CD4-positive, alpha-beta memory T cell (primary cell): ENCODE results near the gene SCYL2. TPM values are rescaled to one million over a fixed set of nuclear protein-coding genes. Genes with fewer than 3 reads are reported as not detected.
"Not testable (repeated sequence)": the region's sequence is repeated elsewhere in the genome, so short reads cannot be mapped to it uniquely, and the experiment has no call there.

Experiments used
- CTCF ChIA-PET: fragments of 350-600 bp; sonication (Branson Sonifier 250); formaldehyde crosslinking; loops from one replicate; lab custom pipeline; 2021; ENCODE audit warnings: inconsistent platforms; ENCODE audit not compliant: partially characterized antibody; lab: Charles Lee
- POLR2A ChIA-PET: fragments of 350-600 bp; sonication (Branson Sonifier 250); formaldehyde crosslinking; loops from one replicate; lab custom pipeline; 2021; ENCODE audit not compliant: partially characterized antibody; lab: Charles Lee
- DNase-seq, 5 donors: peaks; one replicate each; pipeline versions ENCODE4 v3.0.0 to v3.0.0-alpha.2; 2020 to 2022; ENCODE audit warnings: mixed read lengths in 1 of 5
- H3K27ac ChIP-seq: one replicate; pipeline ENCODE4 v1.7.0; 2013; ENCODE audit warnings: low read depth, low read length
- H3K27me3 ChIP-seq: 2 replicates; pipeline ENCODE4 v1.7.0; 2013; ENCODE audit warnings: mild to moderate bottlenecking, low read length, moderate library complexity; ENCODE audit not compliant: insufficient read depth
- H3K36me3 ChIP-seq: 2 replicates; pipeline ENCODE4 v1.7.0; 2013; ENCODE audit warnings: mild to moderate bottlenecking, low read length, moderate library complexity; ENCODE audit not compliant: insufficient read depth
- H3K4me1 ChIP-seq: 2 replicates; pipeline ENCODE4 v1.7.0; 2013; ENCODE audit warnings: mild to moderate bottlenecking, low read length, moderate library complexity; ENCODE audit not compliant: insufficient read depth
- H3K4me3 ChIP-seq, 2 donors: one replicate each; pipeline ENCODE4 v1.7.0; 2013; ENCODE audit warnings: low read length in 2 of 2, mild to moderate bottlenecking in 1 of 2
- H3K9me3 ChIP-seq, 2 donors: one replicate each; pipeline ENCODE4 v1.7.0; 2013; ENCODE audit warnings: low read length in 2 of 2, control low read depth in 1 of 2; ENCODE audit not compliant: control insufficient read depth in 1 of 2
- H3K27ac Mint-ChIP-seq, 7 donors: one replicate each; pipeline ENCODE4 v1.8.0; 2020 to 2021; ENCODE audit warnings: mixed read lengths in 7 of 7, mild to moderate bottlenecking in 6 of 7, inconsistent platforms in 3 of 7, moderate library complexity in 3 of 7
- H3K27me3 Mint-ChIP-seq, 2 donors: one replicate each; pipeline ENCODE4 v1.8.0; 2020 to 2021; ENCODE audit warnings: mixed read lengths in 2 of 2
- H3K36me3 Mint-ChIP-seq, 2 donors: one replicate each; pipeline ENCODE4 v1.8.0; 2020 to 2021; ENCODE audit warnings: mixed read lengths in 2 of 2, inconsistent platforms in 1 of 2, mild to moderate bottlenecking in 1 of 2
- H3K4me1 Mint-ChIP-seq, 4 donors: one replicate each; pipeline ENCODE4 v1.8.0; 2020 to 2021; ENCODE audit warnings: mixed read lengths in 4 of 4, mild to moderate bottlenecking in 1 of 4
- H3K4me3 Mint-ChIP-seq, 8 donors: one replicate each; pipeline ENCODE4 v1.8.0; 2020 to 2021; ENCODE audit warnings: mixed read lengths in 8 of 8, mild to moderate bottlenecking in 7 of 8, moderate library complexity in 6 of 8, inconsistent platforms in 3 of 8
- H3K9me3 Mint-ChIP-seq, 8 donors: one replicate each; pipeline ENCODE4 v1.8.0; 2020 to 2021; ENCODE audit warnings: mixed read lengths in 8 of 8, mild to moderate bottlenecking in 5 of 8, inconsistent platforms in 3 of 8, moderate library complexity in 1 of 8
- intact Hi-C: fragments of 100-400 bp; cut with micrococcal nuclease; formaldehyde crosslinking; loops from one replicate; pipeline ENCODE4 v1.15.1; 2023
- polyA plus RNA-seq, 2 donors: library from polyadenylated mRNA; unstranded; fragments of 300-500 nt; fragmentation: Illumina TruSeq; gene quantifications; one replicate each; pipeline ENCODE4 v1.2.3, GENCODE V29; 2021
- total RNA-seq, 2 experiments: library from RNA; stranded (reverse); gene quantifications; one replicate each; pipeline ENCODE4 v1.2.3, GENCODE V29; 2021

The SCYL2 gene
- total and polyA plus RNA-seq, 4 experiments from 2014 or later = 19.2 to 52.5 (median 33.6) TPM

DNA sequence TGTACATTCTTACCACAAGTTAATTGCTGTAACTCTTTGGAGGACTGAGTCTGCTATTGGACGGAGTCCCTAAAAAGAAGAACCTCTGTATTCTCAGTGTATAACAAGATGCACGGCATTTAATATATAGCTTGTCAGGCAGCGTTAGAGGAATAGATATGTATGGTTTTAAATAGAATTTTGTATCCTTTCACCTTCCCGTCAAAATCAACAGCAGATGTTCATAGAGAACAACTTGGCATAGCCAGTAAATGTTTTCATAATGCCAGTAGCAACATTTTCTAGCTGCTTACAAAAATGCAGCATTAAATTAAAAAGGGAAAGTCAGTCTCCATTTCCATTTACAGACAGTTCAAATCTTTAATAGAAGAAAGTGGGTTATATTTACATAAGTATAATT is 6.8 kb downstream of the SCYL2 start:
- H3K27me3 ChIP-seq = no peaks in the 10 kb centered on the region
- H3K27ac ChIP-seq = no peak overlapping the region
- no peaks in the 10 kb centered on the region for H3K36me3 ChIP-seq
- intact Hi-C loops = no loop called here
- H3K9me3 ChIP-seq = no peaks in the 10 kb centered on the region
- Mint-ChIP-seq H3K27me3 (no peaks in the 10 kb centered on the region), H3K36me3 (peaks cover 0 to 6% of the 10 kb centered on the region in 2 donors), H3K9me3 (no peaks in the 10 kb centered on the region), H3K27ac (no peak overlapping the region), H3K4me1 (peaks cover 38 to 64% (median 49%) of the 10 kb centered on the region in 4 donors), H3K4me3 (no peak overlapping the region)
- ChIA-PET POLR2A (no interaction called here), CTCF (interaction anchor here (1.4 kb wide), 1 partner anchor 10 kb away, joined by 6 read pairs; no protein-coding TSS in a partner anchor)
- no peak overlapping the region for H3K4me3 ChIP-seq
- DNase-seq = no peak
- peaks cover 58% of the 10 kb centered on the region for H3K4me1 ChIP-seq

DNA sequence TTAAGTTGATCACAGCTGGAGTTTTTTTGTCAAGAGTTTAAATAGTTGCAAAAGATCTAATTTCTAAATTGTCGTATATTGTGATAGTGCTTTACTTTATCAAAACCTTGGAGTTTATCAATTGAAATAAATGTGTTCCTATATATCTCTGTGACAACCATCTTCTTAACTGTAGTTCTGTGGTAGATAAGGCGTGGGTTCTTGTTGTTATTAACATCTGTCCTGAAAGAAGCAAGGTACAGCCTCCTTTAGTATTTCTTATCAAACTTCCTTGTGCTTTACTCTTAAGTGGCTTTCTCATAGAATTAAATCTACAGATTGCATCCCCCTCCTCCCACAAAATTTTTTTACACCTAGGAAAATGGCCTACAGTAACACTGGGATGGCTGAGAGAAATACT is 7.3 kb downstream of the SCYL2 start:
- Mint-ChIP-seq H3K4me3 (peak overlapping the region in 1 of 8 donors; percentile 6), H3K36me3 (peaks cover 0 to 6% of the 10 kb centered on the region in 2 donors), H3K4me1 (peaks cover 35 to 64% (median 47%) of the 10 kb centered on the region in 4 donors), H3K27me3 (no peaks in the 10 kb centered on the region), H3K9me3 (no peaks in the 10 kb centered on the region), H3K27ac (peak overlapping the region in 1 of 7 donors; percentile 34)
- no peak for DNase-seq
- intact Hi-C loops = no loop called here
- Histone ChIP-seq H3K27me3 (no peaks in the 10 kb centered on the region), H3K9me3 (no peaks in the 10 kb centered on the region), H3K36me3 (no peaks in the 10 kb centered on the region), H3K4me3 (no peak overlapping the region), H3K27ac (no peak overlapping the region), H3K4me1 (peaks cover 53% of the 10 kb centered on the region)
- CTCF ChIA-PET = no interaction called here
- POLR2A ChIA-PET = no interaction called here

DNA sequence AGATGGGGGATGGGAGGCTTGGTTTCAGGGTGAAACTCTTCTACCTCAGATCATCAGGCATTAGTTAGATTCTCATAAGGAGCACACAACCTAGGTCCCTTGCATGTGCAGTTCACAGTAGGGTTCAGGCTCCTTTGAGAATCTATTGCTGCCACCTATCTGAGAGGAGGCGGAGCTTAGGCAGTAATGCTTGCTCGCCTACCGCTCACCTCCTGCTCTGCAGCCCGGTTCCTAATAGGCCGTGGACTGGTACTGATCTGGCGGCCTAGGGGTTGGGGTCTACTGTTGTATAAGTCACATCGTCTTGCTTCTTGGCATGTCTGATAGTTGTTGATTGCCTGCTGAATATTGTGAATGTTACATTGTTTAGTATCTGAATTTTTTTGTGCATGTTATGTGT is 12.2 kb downstream of the SCYL2 start:
- H3K27me3 Mint-ChIP-seq = no peaks in the 10 kb centered on the region
- H3K4me3 ChIP-seq = no peak overlapping the region
- no peak overlapping the region for H3K4me3 Mint-ChIP-seq

DNA sequence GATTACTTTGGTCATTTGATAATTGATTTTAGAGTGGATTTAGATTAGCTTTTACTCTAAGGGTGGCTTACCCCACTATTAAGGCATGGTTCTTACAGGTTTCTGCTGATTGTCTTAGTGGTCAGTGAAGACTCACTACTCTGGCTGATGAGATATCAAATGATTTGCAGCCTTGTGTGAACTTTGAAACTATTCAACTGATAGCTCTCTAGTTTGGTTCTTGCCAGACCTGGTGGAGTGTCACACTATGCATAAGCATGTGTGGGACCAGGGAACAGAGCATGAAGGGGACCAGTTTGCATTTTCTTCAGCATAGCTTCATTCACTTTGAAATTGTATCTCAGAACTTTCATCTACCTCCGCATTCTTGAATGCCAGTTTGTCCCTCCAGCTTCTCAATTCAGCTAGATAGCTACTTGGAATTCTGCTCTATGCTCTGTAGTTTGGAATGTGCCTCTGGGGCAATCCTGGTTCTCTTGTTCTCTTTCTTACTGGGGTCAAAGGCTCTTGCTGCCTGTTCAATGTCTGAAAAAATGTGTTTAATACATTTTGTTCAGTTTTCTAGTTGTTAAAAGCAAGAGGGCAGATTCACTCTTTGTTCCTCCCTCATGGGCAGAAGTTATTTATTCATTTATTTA is 12.7 kb downstream of the SCYL2 start:
- peaks cover 5% of the 10 kb centered on the region for H3K36me3 ChIP-seq
- H3K4me1 Mint-ChIP-seq = peaks cover 17 to 30% (median 27%) of the 10 kb centered on the region in 4 donors
- ChIA-PET POLR2A (no interaction called here), CTCF (no interaction called here)
- peak overlapping the region in 1 of 7 donors; percentile 49 for H3K27ac Mint-ChIP-seq
- no peaks in the 10 kb centered on the region for H3K27me3 ChIP-seq
- no peaks in the 10 kb centered on the region for H3K9me3 ChIP-seq
- no peak overlapping the region for H3K27ac ChIP-seq
- no peaks in the 10 kb centered on the region for H3K9me3 Mint-ChIP-seq
- H3K4me3 ChIP-seq = no peak overlapping the region
- intact Hi-C loops = no loop called here
- no peak overlapping the region for H3K4me3 Mint-ChIP-seq
- DNase-seq = no peak
- no peaks in the 10 kb centered on the region for H3K27me3 Mint-ChIP-seq
- peaks cover 12% of the 10 kb centered on the region for H3K4me1 ChIP-seq
- peaks cover 6 to 19% of the 10 kb centered on the region in 2 donors for H3K36me3 Mint-ChIP-seq

More for the DNA sequence above, 12.2 kb downstream of the SCYL2 start:
- intact Hi-C loops = no loop called here
- H3K4me1 Mint-ChIP-seq = peaks cover 22 to 36% (median 32%) of the 10 kb centered on the region in 4 donors
- CTCF ChIA-PET = no interaction called here
- Histone ChIP-seq H3K36me3 (peaks cover 5% of the 10 kb centered on the region), H3K27ac (no peak overlapping the region), H3K27me3 (no peaks in the 10 kb centered on the region), H3K9me3 (no peaks in the 10 kb centered on the region), H3K4me1 (peaks cover 17% of the 10 kb centered on the region)
- peaks cover 6 to 21% of the 10 kb centered on the region in 2 donors for H3K36me3 Mint-ChIP-seq
- POLR2A ChIA-PET = no interaction called here
- H3K27ac Mint-ChIP-seq = peak overlapping the region in 1 of 7 donors; percentile 49
- no peak for DNase-seq
- no peaks in the 10 kb centered on the region for H3K9me3 Mint-ChIP-seq

DNA sequence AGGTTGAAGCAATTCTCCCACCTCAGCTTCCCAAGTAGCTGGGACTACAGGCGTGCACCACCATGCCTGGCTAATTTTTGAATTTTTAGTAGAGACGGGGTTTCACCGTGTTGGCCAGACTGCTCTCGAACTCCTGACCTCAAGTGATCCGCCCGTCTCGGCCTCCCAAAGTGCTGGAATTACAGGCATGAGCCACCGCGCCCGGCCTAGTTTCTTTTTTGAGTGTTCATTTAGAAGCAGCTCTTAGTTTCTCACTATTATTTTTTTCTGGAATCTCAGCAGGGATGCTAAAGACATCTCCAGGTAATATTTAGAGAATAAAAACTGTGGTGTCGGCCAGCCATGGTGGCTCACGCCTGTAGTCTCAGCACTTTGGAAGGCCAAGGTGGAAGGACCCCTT is 17.6 kb downstream of the SCYL2 start:
- Mint-ChIP-seq H3K36me3 (peaks cover 12 to 28% of the 10 kb centered on the region in 2 donors), H3K4me1 (peaks cover 4 to 12% (median 6%) of the 10 kb centered on the region in 4 donors)
- H3K27me3 Mint-ChIP-seq, H3K4me3 ChIP-seq, intact Hi-C loops, H3K27ac Mint-ChIP-seq, DNase-seq, H3K4me3 Mint-ChIP-seq, H3K4me1 ChIP-seq, H3K27me3 ChIP-seq, POLR2A ChIA-PET, H3K27ac ChIP-seq, H3K36me3 ChIP-seq, H3K9me3 ChIP-seq, H3K9me3 Mint-ChIP-seq: not testable (repeated sequence)
- CTCF ChIA-PET = interaction anchor here (0.7 to 1.3 kb wide), 2 partner anchors 32 to 52 kb away, joined by 3 read pairs; no protein-coding TSS in a partner anchor

DNA sequence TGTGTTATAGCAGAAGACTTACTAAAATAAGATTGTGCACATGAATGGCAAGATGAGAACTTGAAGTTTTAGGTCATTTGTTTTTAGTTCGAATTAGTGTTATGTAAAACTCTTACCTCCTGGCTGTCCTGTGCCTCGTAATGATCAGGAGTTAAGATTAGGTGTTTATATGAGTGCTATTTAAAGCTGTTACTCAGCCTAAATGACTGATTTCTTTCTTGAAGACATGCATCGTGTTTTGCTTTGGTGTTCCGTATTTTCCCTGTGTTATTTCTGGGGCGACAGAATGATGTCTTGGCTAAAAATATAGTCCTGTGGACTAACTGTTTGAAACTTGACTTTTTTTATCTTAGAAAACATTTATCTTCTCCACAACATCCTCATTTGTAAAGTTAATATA is 22.1 kb downstream of the SCYL2 start:
- Histone ChIP-seq H3K27ac (no peak overlapping the region), H3K9me3 (no peaks in the 10 kb centered on the region), H3K4me1 (no peaks in the 10 kb centered on the region), H3K27me3 (no peaks in the 10 kb centered on the region), H3K4me3 (no peak overlapping the region), H3K36me3 (no peaks in the 10 kb centered on the region)
- no peaks in the 10 kb centered on the region for H3K27me3 Mint-ChIP-seq
- peaks cover 0 to 4% (median 0%) of the 10 kb centered on the region in 4 donors for H3K4me1 Mint-ChIP-seq
- H3K9me3 Mint-ChIP-seq = no peaks in the 10 kb centered on the region
- ChIA-PET CTCF (no interaction called here), POLR2A (no interaction called here)
- no peak for DNase-seq
- peaks cover 23 to 32% of the 10 kb centered on the region in 2 donors for H3K36me3 Mint-ChIP-seq
- H3K4me3 Mint-ChIP-seq = no peak overlapping the region
- no peak overlapping the region for H3K27ac Mint-ChIP-seq
- intact Hi-C loops = no loop called here

DNA sequence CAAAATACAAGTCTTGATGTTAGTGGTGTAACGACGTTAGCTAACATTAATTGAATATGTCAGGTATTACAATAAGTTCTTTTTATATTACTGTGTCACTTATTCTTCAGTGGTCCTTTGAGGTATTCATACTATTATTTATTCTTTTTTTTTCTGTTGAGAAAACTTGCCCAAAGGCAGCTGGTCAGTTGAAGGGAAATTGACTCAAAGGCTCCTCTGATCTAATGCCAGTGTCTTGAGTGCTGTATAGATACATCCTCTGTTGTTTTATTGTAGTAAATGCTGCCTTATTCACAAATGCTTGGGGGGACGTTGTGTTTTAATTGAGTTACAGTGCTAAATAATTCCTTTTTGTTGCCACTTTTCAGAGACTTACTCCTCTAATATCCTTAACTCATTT is 23.0 kb downstream of the SCYL2 start:
- no peak overlapping the region for H3K4me3 Mint-ChIP-seq
- no peaks in the 10 kb centered on the region for H3K9me3 ChIP-seq
- H3K27me3 ChIP-seq = no peaks in the 10 kb centered on the region
- DNase-seq = no peak
- CTCF ChIA-PET = no interaction called here
- H3K36me3 Mint-ChIP-seq = peaks cover 21 to 29% of the 10 kb centered on the region in 2 donors
- no peaks in the 10 kb centered on the region for H3K36me3 ChIP-seq
- no peak overlapping the region for H3K4me3 ChIP-seq
- H3K9me3 Mint-ChIP-seq = no peaks in the 10 kb centered on the region
- peak overlapping the region in 3 of 7 donors; percentile 3 to 83 (median 44) for H3K27ac Mint-ChIP-seq
- peaks cover 0 to 4% (median 0%) of the 10 kb centered on the region in 4 donors for H3K4me1 Mint-ChIP-seq
- intact Hi-C loops = no loop called here
- H3K27ac ChIP-seq = no peak overlapping the region
- POLR2A ChIA-PET = no interaction called here
- no peaks in the 10 kb centered on the region for H3K27me3 Mint-ChIP-seq
- H3K4me1 ChIP-seq = no peaks in the 10 kb centered on the region
